HEK293T (cell line): Measurements from ENCODE around the gene BCL2L11.

ENCODE experiments used
- CTCF ChIA-PET: fragments of 350-600 bp; formaldehyde crosslinking; extraction: SDS; loops from one replicate; lab custom pipeline; 2021; ENCODE audit warnings: antibody characterized with exemption, inconsistent platforms; lab: Yijun Ruan, JAX
- POLR2A ChIA-PET: fragments of 350-600 bp; formaldehyde crosslinking; extraction: SDS; loops from one replicate; lab custom pipeline; 2020; ENCODE audit warnings: antibody characterized with exemption, inconsistent platforms; lab: Yijun Ruan, JAX
- DNase-seq: peaks from one replicate; pipeline ENCODE4 v3.0.0; 2012; ENCODE audit warnings: mixed read lengths; ENCODE audit errors: extremely low spot score
- ARNT ChIP-seq: fragments of 450-650 bp; IDR thresholded peaks from 2 replicates; pipeline ENCODE4 v1.6.1; 2017; ENCODE audit warnings: mild to moderate bottlenecking
- BHLHE40 ChIP-seq: fragments of 450-650 bp; IDR thresholded peaks from 2 replicates; pipeline ENCODE4 v1.6.1; 2016; ENCODE audit warnings: mild to moderate bottlenecking, moderate library complexity, borderline replicate concordance
- CTBP1 ChIP-seq: fragments of 450-650 bp; IDR thresholded peaks from 2 replicates; pipeline ENCODE4 v1.6.1; 2016; ENCODE audit warnings: borderline replicate concordance
- ELF4 ChIP-seq: fragments of 450-650 bp; IDR thresholded peaks from 2 replicates; pipeline ENCODE4 v1.6.1; 2017; ENCODE audit warnings: antibody characterized with exemption
- FOXA1 ChIP-seq: fragments of 450-650 bp; IDR thresholded peaks from 2 replicates; pipeline ENCODE4 v1.6.1; 2016; ENCODE audit warnings: mild to moderate bottlenecking
- FOXK2 ChIP-seq: fragments of 450-650 bp; IDR thresholded peaks from 2 replicates; pipeline ENCODE4 v1.6.1; 2016; ENCODE audit warnings: mild to moderate bottlenecking
- FOXM1 ChIP-seq: fragments of 450-650 bp; IDR thresholded peaks from 2 replicates; pipeline ENCODE4 v1.6.1; 2017; ENCODE audit warnings: mild to moderate bottlenecking, borderline replicate concordance
- HDGF ChIP-seq: fragments of 450-650 bp; IDR thresholded peaks from 2 replicates; pipeline ENCODE4 v1.6.1; 2017; ENCODE audit warnings: antibody characterized with exemption, borderline replicate concordance
- L3MBTL2 ChIP-seq: fragments of 450-650 bp; conservative IDR thresholded peaks from 2 replicates; pipeline ENCODE4 v1.6.1; 2016; ENCODE audit warnings: mild to moderate bottlenecking
- LEF1 ChIP-seq: fragments of 450-650 bp; IDR thresholded peaks from 2 replicates; pipeline ENCODE4 v1.6.1; 2017; ENCODE audit warnings: mild to moderate bottlenecking, borderline replicate concordance
- NFRKB ChIP-seq: fragments of 450-650 bp; IDR thresholded peaks from 2 replicates; pipeline ENCODE4 v1.6.1; 2016; ENCODE audit warnings: mild to moderate bottlenecking, moderate library complexity
- PKNOX1 ChIP-seq: fragments of 450-650 bp; IDR thresholded peaks from 2 replicates; pipeline ENCODE4 v1.6.1; 2016
- SP1 ChIP-seq: fragments of 450-650 bp; IDR thresholded peaks from 2 replicates; pipeline ENCODE4 v1.6.1; 2017
- SUZ12 ChIP-seq: fragments of 450-650 bp; IDR thresholded peaks from 2 replicates; pipeline ENCODE4 v1.6.1; 2016; ENCODE audit warnings: mild to moderate bottlenecking
- TARDBP ChIP-seq: fragments of 450-650 bp; IDR thresholded peaks from 2 replicates; pipeline ENCODE4 v1.6.1; 2016
- ZNF384 ChIP-seq: fragments of 450-650 bp; IDR thresholded peaks from 2 replicates; pipeline ENCODE4 v1.6.1; 2016

BCL2L11 gene

GRCh38 chr2:111105926-111106325, 14.8 kb upstream of the BCL2L11 start:
- POLR2A ChIA-PET, result no interaction called here
- DNase-seq, result no peak

DNA sequence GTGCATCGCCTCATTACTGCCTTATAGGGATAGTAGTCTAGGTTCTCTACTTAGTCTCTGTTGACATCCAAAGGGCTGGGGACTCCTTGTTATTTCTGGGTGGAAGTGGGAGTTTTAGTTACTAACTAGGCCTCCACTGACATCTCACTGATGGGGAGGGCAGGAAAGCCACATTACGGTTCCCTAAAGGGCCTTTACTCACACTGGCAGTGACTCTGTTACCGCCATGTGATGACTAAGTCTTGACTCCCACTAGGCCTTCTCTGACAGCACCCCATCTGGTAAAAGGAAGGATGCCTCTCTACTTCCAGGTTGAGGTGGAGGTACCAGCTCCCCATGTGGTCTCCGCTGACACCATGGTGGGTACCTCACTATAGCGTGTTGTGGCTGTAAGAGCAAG, 14.0 kb upstream of the BCL2L11 start:
- no peak for DNase-seq
- ChIA-PET CTCF (no interaction called here), POLR2A (no interaction called here)
- no peak for TF ChIP-seq ARNT
- TF ChIP-seq FOXA1, result no peak
- TF ChIP-seq LEF1, result no peak
- no peak for TF ChIP-seq BHLHE40
- TF ChIP-seq ZNF384, result no peak
- TF ChIP-seq SP1, result no peak
- TF ChIP-seq CTBP1, result no peak
- TF ChIP-seq L3MBTL2, result no peak
- no peak for TF ChIP-seq ELF4

More at GRCh38 chr2:111105926-111106325, 14.8 kb upstream of the BCL2L11 start:
- TF ChIP-seq ELF4, result no peak
- no peak for TF ChIP-seq FOXK2
- TF ChIP-seq L3MBTL2, result no peak
- no peak for TF ChIP-seq SUZ12
- no peak for TF ChIP-seq ZNF384
- TF ChIP-seq BHLHE40, result no peak
- TF ChIP-seq SP1, result no peak
- no peak for TF ChIP-seq PKNOX1
- TF ChIP-seq CTBP1, result no peak
- TF ChIP-seq FOXA1, result no peak
- no peak for TF ChIP-seq HDGF
- no peak for TF ChIP-seq FOXM1
- TF ChIP-seq TARDBP, result no peak
- no peak for TF ChIP-seq LEF1
- no peak for TF ChIP-seq ARNT
- no peak for TF ChIP-seq NFRKB
- CTCF ChIA-PET, result no interaction called here

- ChIA-PET POLR2A (no interaction called here), CTCF (no interaction called here)
- no peak for DNase-seq
- TF ChIP-seq LEF1 (no peak), SP1 (no peak), ARNT (no peak), L3MBTL2 (no peak), FOXK2 (no peak), HDGF (no peak), ZNF384 (no peak), FOXM1 (no peak), ELF4 (no peak), BHLHE40 (no peak), FOXA1 (no peak), SUZ12 (no peak), CTBP1 (no peak), TARDBP (no peak), NFRKB (no peak), PKNOX1 (no peak)
Observed at GRCh38 chr2:111108745-111109271, 11.9 kb upstream of the BCL2L11 start.

GRCh38 chr2:111111101-111111755, 9.5 kb upstream of the BCL2L11 start:
- CTCF ChIA-PET, result no interaction called here
- DNase-seq, result no peak
- no peak for TF ChIP-seq FOXK2
- POLR2A ChIA-PET, result interaction anchor here (1.6 kb wide), 1 partner anchor 9 kb away, joined by 6 read pairs; the partner anchor contains the start of gene BCL2L11

GRCh38 chr2:111113838-111114237, 6.9 kb upstream of the BCL2L11 start:
- POLR2A ChIA-PET, result no interaction called here
- no peak for DNase-seq
- TF ChIP-seq ARNT, result no peak
- TF ChIP-seq SUZ12, result no peak
- TF ChIP-seq ELF4, result no peak
- no peak for TF ChIP-seq TARDBP
- no peak for TF ChIP-seq FOXA1
- no peak for TF ChIP-seq LEF1
- no peak for TF ChIP-seq ZNF384
- no peak for TF ChIP-seq FOXK2
- TF ChIP-seq BHLHE40, result no peak
- TF ChIP-seq L3MBTL2, result no peak
- TF ChIP-seq SP1, result no peak
- no peak for TF ChIP-seq PKNOX1
- no peak for TF ChIP-seq CTBP1
- no peak for TF ChIP-seq HDGF
- no peak for TF ChIP-seq FOXM1
- CTCF ChIA-PET, result no interaction called here
